K562 (cell line): Measurements from ENCODE around the gene RALGAPB.

Experiments used
- GABPB1 ChIP-seq: sonication (generic); formaldehyde crosslinking; IDR thresholded peaks from 2 replicates; pipeline ENCODE4 v1.8.0; 2022; ENCODE audit warnings: mild to moderate bottlenecking, missing genetic modification reagents
- POLR2AphosphoS2 ChIP-seq: IDR thresholded peaks from 2 replicates; pipeline ENCODE4 v1.6.1; 2012; ENCODE audit warnings: low read length, improper control_type of control experiment
- ZNF586 ChIP-seq: fragments of 450-650 bp; formaldehyde crosslinking; conservative IDR thresholded peaks from 2 replicates; pipeline ENCODE4 v1.4.0; 2020; ENCODE audit warnings: mild to moderate bottlenecking, moderate library complexity
- ZNF644 ChIP-seq: fragments of 200-800 bp; sonication (Bioruptor generic); IDR thresholded peaks from 2 replicates; pipeline ENCODE4 v1.6.1; 2016; ENCODE audit warnings: low read depth, missing genetic modification characterization, missing compliant biosample characterization
- ZNF668 ChIP-seq: fragments of 250-450 bp; sonication (Bioruptor Pico); IDR thresholded peaks from 2 replicates; pipeline ENCODE4 v1.8.0; 2022; ENCODE audit warnings: mild to moderate bottlenecking, inconsistent platforms
- TF ChIP-seq, protein P1 (sequence below): sonication (generic); formaldehyde crosslinking; IDR thresholded peaks from 2 replicates; pipeline ENCODE4 v1.8.0; 2022; ENCODE audit warnings: missing genetic modification reagents, mild to moderate bottlenecking, borderline replicate concordance
- TF ChIP-seq, protein P2 (sequence below): fragments of 450-650 bp; IDR thresholded peaks from 2 replicates; pipeline ENCODE4 v1.7.1; 2018; ENCODE audit warnings: mild to moderate bottlenecking, low read depth; ENCODE audit not compliant: partially characterized antibody
- TF ChIP-seq, protein P3 (sequence below), 3 experiments: IDR thresholded peaks in 2 of 3; conservative IDR thresholded peaks in 1 of 3; 2 replicates each; pipeline ENCODE4 v1.5.1; 2011 to 2012; ENCODE audit warnings: low read length in 3 of 3, mild to moderate bottlenecking in 3 of 3, control low read depth in 2 of 3, improper control_type of control experiment in 1 of 3, inconsistent platforms in 1 of 3, low read depth in 1 of 3, mixed read lengths in 1 of 3, moderate library complexity in 1 of 3; ENCODE audit not compliant: insufficient read depth in 2 of 3

GRCh38 chr20:38519426-38519825, 46.8 kb downstream of the RALGAPB start:
- TF ChIP-seq, protein P1, sequence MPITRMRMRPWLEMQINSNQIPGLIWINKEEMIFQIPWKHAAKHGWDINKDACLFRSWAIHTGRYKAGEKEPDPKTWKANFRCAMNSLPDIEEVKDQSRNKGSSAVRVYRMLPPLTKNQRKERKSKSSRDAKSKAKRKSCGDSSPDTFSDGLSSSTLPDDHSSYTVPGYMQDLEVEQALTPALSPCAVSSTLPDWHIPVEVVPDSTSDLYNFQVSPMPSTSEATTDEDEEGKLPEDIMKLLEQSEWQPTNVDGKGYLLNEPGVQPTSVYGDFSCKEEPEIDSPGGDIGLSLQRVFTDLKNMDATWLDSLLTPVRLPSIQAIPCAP (CRISPR knock-in tag) = no peak
- TF ChIP-seq, protein P2, sequence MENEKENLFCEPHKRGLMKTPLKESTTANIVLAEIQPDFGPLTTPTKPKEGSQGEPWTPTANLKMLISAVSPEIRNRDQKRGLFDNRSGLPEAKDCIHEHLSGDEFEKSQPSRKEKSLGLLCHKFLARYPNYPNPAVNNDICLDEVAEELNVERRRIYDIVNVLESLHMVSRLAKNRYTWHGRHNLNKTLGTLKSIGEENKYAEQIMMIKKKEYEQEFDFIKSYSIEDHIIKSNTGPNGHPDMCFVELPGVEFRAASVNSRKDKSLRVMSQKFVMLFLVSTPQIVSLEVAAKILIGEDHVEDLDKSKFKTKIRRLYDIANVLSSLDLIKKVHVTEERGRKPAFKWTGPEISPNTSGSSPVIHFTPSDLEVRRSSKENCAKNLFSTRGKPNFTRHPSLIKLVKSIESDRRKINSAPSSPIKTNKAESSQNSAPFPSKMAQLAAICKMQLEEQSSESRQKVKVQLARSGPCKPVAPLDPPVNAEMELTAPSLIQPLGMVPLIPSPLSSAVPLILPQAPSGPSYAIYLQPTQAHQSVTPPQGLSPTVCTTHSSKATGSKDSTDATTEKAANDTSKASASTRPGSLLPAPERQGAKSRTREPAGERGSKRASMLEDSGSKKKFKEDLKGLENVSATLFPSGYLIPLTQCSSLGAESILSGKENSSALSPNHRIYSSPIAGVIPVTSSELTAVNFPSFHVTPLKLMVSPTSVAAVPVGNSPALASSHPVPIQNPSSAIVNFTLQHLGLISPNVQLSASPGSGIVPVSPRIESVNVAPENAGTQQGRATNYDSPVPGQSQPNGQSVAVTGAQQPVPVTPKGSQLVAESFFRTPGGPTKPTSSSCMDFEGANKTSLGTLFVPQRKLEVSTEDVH = no peak
- TF ChIP-seq POLR2AphosphoS2 (no peak), ZNF668 (CRISPR knock-in tag) (no peak), GABPB1 (CRISPR knock-in tag) (no peak), ZNF586 (CRISPR knock-in tag) (no peak), ZNF644 (tag) (no peak)
- TF ChIP-seq, protein P3, sequence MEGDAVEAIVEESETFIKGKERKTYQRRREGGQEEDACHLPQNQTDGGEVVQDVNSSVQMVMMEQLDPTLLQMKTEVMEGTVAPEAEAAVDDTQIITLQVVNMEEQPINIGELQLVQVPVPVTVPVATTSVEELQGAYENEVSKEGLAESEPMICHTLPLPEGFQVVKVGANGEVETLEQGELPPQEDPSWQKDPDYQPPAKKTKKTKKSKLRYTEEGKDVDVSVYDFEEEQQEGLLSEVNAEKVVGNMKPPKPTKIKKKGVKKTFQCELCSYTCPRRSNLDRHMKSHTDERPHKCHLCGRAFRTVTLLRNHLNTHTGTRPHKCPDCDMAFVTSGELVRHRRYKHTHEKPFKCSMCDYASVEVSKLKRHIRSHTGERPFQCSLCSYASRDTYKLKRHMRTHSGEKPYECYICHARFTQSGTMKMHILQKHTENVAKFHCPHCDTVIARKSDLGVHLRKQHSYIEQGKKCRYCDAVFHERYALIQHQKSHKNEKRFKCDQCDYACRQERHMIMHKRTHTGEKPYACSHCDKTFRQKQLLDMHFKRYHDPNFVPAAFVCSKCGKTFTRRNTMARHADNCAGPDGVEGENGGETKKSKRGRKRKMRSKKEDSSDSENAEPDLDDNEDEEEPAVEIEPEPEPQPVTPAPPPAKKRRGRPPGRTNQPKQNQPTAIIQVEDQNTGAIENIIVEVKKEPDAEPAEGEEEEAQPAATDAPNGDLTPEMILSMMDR (IDR thresholded peaks at IDR 0.05 in 2 of 3, conservative IDR thresholded peaks at IDR 0.05 in 1 of 3; ENCODE audit: insufficient read depth in 2 of 3, low read depth in 1 of 3, low read length in 3 of 3) = no peak
